Skeletal muscle tissue (tissue), 4 donors: ENCODE results near the gene NKPD1. TPM values are rescaled to one million over a fixed set of nuclear protein-coding genes. Genes with fewer than 3 reads are reported as not detected.

Experiments used
- H3K27ac ChIP-seq: one replicate; pipeline ENCODE4 v1.7.0; 2013; ENCODE audit warnings: mild to moderate bottlenecking, low read depth, low read length, inconsistent platforms
- H3K27me3 ChIP-seq, 3 donors: one replicate each; pipeline ENCODE4 v1.7.0; 2013; ENCODE audit warnings: low read length in 3 of 3; ENCODE audit not compliant: control insufficient read depth in 3 of 3, insufficient read depth in 3 of 3
- H3K36me3 ChIP-seq, 3 donors: one replicate each; pipeline ENCODE4 v1.7.0; 2013; ENCODE audit warnings: low read length in 3 of 3; ENCODE audit not compliant: control insufficient read depth in 3 of 3, insufficient read depth in 3 of 3
- H3K4me1 ChIP-seq, 3 donors: one replicate each; pipeline ENCODE4 v1.7.0; 2013; ENCODE audit warnings: low read length in 3 of 3, mild to moderate bottlenecking in 3 of 3; ENCODE audit not compliant: control insufficient read depth in 3 of 3, insufficient read depth in 3 of 3
- H3K4me3 ChIP-seq, 3 donors: one replicate each; pipeline ENCODE4 v1.7.0; 2013; ENCODE audit warnings: low read length in 3 of 3
- H3K9ac ChIP-seq, 3 donors: one replicate each; pipeline ENCODE4 v1.7.0; 2013; ENCODE audit warnings: low read length in 3 of 3, mild to moderate bottlenecking in 3 of 3, moderate library complexity in 2 of 3, low read depth in 1 of 3
- H3K9me3 ChIP-seq, 3 donors: one replicate each; pipeline ENCODE4 v1.7.0; 2013; ENCODE audit warnings: low read length in 3 of 3; ENCODE audit not compliant: control insufficient read depth in 3 of 3
- total RNA-seq: library from RNA; depleted of rRNA; stranded (reverse); fragments of >200 nt; gene quantifications from one replicate; pipeline ENCODE4 v1.2.3, GENCODE V29; 2014
- donor health status: Osteomylitis.

Gene NKPD1
- total RNA-seq, 1 donor from 2014 or later, result not detected

- H3K4me1 ChIP-seq, result peaks cover 4 to 9% (median 5%) of the 10 kb centered on the region in 3 donors
- no peak overlapping the region for H3K27ac ChIP-seq
- no peak overlapping the region for H3K9ac ChIP-seq
- no peak overlapping the region for H3K4me3 ChIP-seq
- peaks cover 25 to 33% (median 26%) of the 10 kb centered on the region in 3 donors for H3K27me3 ChIP-seq
- H3K36me3 ChIP-seq, result no peaks in the 10 kb centered on the region
- H3K9me3 ChIP-seq, result no peaks in the 10 kb centered on the region
These were observed 4.0 kb upstream of the NKPD1 start for GRCh38 chr19:45164577-45165335.

GRCh38 chr19:45163751-45164460 is 3.1 kb upstream of the NKPD1 start:
- Histone ChIP-seq H3K9me3 (no peaks in the 10 kb centered on the region), H3K4me3 (no peak overlapping the region), H3K9ac (no peak overlapping the region), H3K27me3 (peaks cover 29 to 41% (median 33%) of the 10 kb centered on the region in 3 donors), H3K4me1 (peaks cover 4 to 9% (median 5%) of the 10 kb centered on the region in 3 donors), H3K27ac (no peak overlapping the region), H3K36me3 (no peaks in the 10 kb centered on the region)

- H3K4me1 ChIP-seq, result peaks cover 4 to 9% (median 5%) of the 10 kb centered on the region in 3 donors
- H3K36me3 ChIP-seq, result no peaks in the 10 kb centered on the region
- H3K9ac ChIP-seq, result no peak overlapping the region
- H3K9me3 ChIP-seq, result no peaks in the 10 kb centered on the region
- H3K27me3 ChIP-seq, result peaks cover 35 to 48% (median 40%) of the 10 kb centered on the region in 3 donors
- no peak overlapping the region for H3K27ac ChIP-seq
- no peak overlapping the region for H3K4me3 ChIP-seq
These were observed 2.4 kb upstream of the NKPD1 start for GRCh38 chr19:45163156-45163555.

- Histone ChIP-seq H3K9me3 (no peaks in the 10 kb centered on the region), H3K27me3 (peaks cover 40 to 53% (median 43%) of the 10 kb centered on the region in 3 donors), H3K27ac (no peak overlapping the region), H3K4me1 (peaks cover 4 to 9% (median 5%) of the 10 kb centered on the region in 3 donors), H3K9ac (no peak overlapping the region), H3K36me3 (no peaks in the 10 kb centered on the region), H3K4me3 (no peak overlapping the region)
These were observed 1.9 kb upstream of the NKPD1 start for GRCh38 chr19:45162608-45163143.

GRCh38 chr19:45161738-45162607 is 1.2 kb upstream of the NKPD1 start:
- no peaks in the 10 kb centered on the region for H3K36me3 ChIP-seq
- peaks cover 4 to 9% (median 5%) of the 10 kb centered on the region in 3 donors for H3K4me1 ChIP-seq
- no peak overlapping the region for H3K4me3 ChIP-seq
- no peaks in the 10 kb centered on the region for H3K9me3 ChIP-seq
- H3K27me3 ChIP-seq, result peaks cover 42 to 54% (median 43%) of the 10 kb centered on the region in 3 donors
- no peak overlapping the region for H3K9ac ChIP-seq
- H3K27ac ChIP-seq, result no peak overlapping the region

- Histone ChIP-seq H3K4me3 (no peak overlapping the region), H3K36me3 (no peaks in the 10 kb centered on the region), H3K27ac (no peak overlapping the region), H3K4me1 (peaks cover 3 to 4% (median 4%) of the 10 kb centered on the region in 3 donors), H3K27me3 (peaks cover 43 to 66% (median 48%) of the 10 kb centered on the region in 3 donors), H3K9me3 (no peaks in the 10 kb centered on the region), H3K9ac (no peak overlapping the region)
These were observed 834 bp downstream of the NKPD1 start for GRCh38 chr19:45159971-45160324.

- H3K9me3 ChIP-seq, result no peaks in the 10 kb centered on the region
- no peaks in the 10 kb centered on the region for H3K36me3 ChIP-seq
- H3K27ac ChIP-seq, result no peak overlapping the region
- no peak overlapping the region for H3K9ac ChIP-seq
- H3K4me3 ChIP-seq, result no peak overlapping the region
- peaks cover 3 to 4% (median 3%) of the 10 kb centered on the region in 3 donors for H3K4me1 ChIP-seq
- peaks cover 43 to 68% (median 49%) of the 10 kb centered on the region in 3 donors for H3K27me3 ChIP-seq
These were observed 1.4 kb downstream of the NKPD1 start for GRCh38 chr19:45159210-45159970.

GRCh38 chr19:45158503-45159209 is 2.1 kb downstream of the NKPD1 start:
- Histone ChIP-seq H3K27ac (no peak overlapping the region), H3K9ac (no peak overlapping the region), H3K36me3 (no peaks in the 10 kb centered on the region), H3K4me1 (peaks cover 2 to 7% (median 7%) of the 10 kb centered on the region in 3 donors), H3K27me3 (peaks cover 46 to 75% (median 57%) of the 10 kb centered on the region in 3 donors), H3K4me3 (no peak overlapping the region), H3K9me3 (no peaks in the 10 kb centered on the region)
